ENCODE data around the gene ABCB10. TPM values are rescaled to one million over a fixed set of nuclear protein-coding genes. Genes with fewer than 3 reads are reported as not detected.

The ABCB10 gene
- total RNA-seq (2021) = 13.8 and 14.5 TPM in 2 replicates
- long read RNA-seq, partial matches to known transcripts = 1 of 1 reads
- long read RNA-seq, other reads (novel, unspliced or antisense) = 0 of 1 reads

GRCh38 chr1:229558460-229559335 lies at the start of gene ABCB10:
TSS of gene ABCB10 (minus strand) at chr1:229558707. CDS start at chr1:229558652, 55 bp downstream.
- no peak within 1 kb of the TSS for H4K91ac ChIP-seq (ENCODE audit: insufficient read length, low read depth, low read length)
- no peak within 1 kb of the TSS for H2BK5ac ChIP-seq (ENCODE audit: insufficient read length, low read length)
- Mint-ChIP-seq H3K4me1 (peaks cover 52 to 59% of the 10 kb centered on the region in 2 experiments), H3K4me3 (peak within 1 kb of the TSS; percentile 77 to 87), H3K36me3 (ENCODE audit: insufficient read depth in 1 of 3, low read depth in 3 of 3) (no peaks in the 10 kb centered on the region; a peak in 1 of 7 replicates), H3K27ac (peak within 1 kb of the TSS in 2 of 3 experiments; percentile 83 to 89; a peak in 2 of 7 replicates), H3K27me3 (ENCODE audit: low read depth) (peaks cover 4% of the 10 kb centered on the region; the same call in 1 of the 2 replicates), H3K9me3 (peaks cover 0 to 3% of the 10 kb centered on the region in 2 experiments; a peak in 1 of 5 replicates)
- no peaks in the 10 kb centered on the region for H3K27me3 ChIP-seq (ENCODE audit: insufficient read depth, low read length)
- H3K56ac ChIP-seq (ENCODE audit: insufficient read length, low read depth, low read length) = no peak within 1 kb of the TSS
- H2BK120ac ChIP-seq (ENCODE audit: low read depth, low read length, poor library complexity, severe bottlenecking) = no peak within 1 kb of the TSS
- no peaks in the 10 kb centered on the region for H3K9me3 ChIP-seq (ENCODE audit: control insufficient read depth, low read depth, low read length)
- H4K8ac ChIP-seq (replicated peaks; ENCODE audit: insufficient read length, low read depth, low read length) = no peak within 1 kb of the TSS
- H3K9ac ChIP-seq (ENCODE audit: extremely low read depth, insufficient read length, low read length) = peak within 1 kb of the TSS; percentile 54
- peak within 1 kb of the TSS; percentile 88 for H3K4me2 ChIP-seq (ENCODE audit: insufficient read depth, insufficient read length, low read length)
- peak within 1 kb of the TSS; percentile 44 for H2AFZ ChIP-seq (ENCODE audit: low read length)
- DNase-seq = peak; percentile 98
- no peak within 1 kb of the TSS for H3K27ac ChIP-seq (ENCODE audit: insufficient read length, low read depth, low read length)
- H2AK5ac ChIP-seq (ENCODE audit: insufficient read length, low read length) = no peak within 1 kb of the TSS
- no peak within 1 kb of the TSS for H3K4ac ChIP-seq (ENCODE audit: low read depth, low read length)
- TF ChIP-seq, protein P1, sequence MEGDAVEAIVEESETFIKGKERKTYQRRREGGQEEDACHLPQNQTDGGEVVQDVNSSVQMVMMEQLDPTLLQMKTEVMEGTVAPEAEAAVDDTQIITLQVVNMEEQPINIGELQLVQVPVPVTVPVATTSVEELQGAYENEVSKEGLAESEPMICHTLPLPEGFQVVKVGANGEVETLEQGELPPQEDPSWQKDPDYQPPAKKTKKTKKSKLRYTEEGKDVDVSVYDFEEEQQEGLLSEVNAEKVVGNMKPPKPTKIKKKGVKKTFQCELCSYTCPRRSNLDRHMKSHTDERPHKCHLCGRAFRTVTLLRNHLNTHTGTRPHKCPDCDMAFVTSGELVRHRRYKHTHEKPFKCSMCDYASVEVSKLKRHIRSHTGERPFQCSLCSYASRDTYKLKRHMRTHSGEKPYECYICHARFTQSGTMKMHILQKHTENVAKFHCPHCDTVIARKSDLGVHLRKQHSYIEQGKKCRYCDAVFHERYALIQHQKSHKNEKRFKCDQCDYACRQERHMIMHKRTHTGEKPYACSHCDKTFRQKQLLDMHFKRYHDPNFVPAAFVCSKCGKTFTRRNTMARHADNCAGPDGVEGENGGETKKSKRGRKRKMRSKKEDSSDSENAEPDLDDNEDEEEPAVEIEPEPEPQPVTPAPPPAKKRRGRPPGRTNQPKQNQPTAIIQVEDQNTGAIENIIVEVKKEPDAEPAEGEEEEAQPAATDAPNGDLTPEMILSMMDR (conservative IDR thresholded peaks at IDR 0.05) = peak; percentile 91
- H3K23ac ChIP-seq (ENCODE audit: insufficient read length, low read depth, low read length) = no peak within 1 kb of the TSS
- H3K14ac ChIP-seq (ENCODE audit: insufficient read depth, low read length) = peak within 1 kb of the TSS; percentile 77; the same call in 1 of the 2 replicates
- peak within 1 kb of the TSS; percentile 46 for H3K18ac ChIP-seq (ENCODE audit: insufficient read length, low read depth, low read length)
- no peak within 1 kb of the TSS for H2BK20ac ChIP-seq (ENCODE audit: low read depth, low read length, poor library complexity, severe bottlenecking)
- WGBS (ENCODE audit: extremely low coverage, insufficient read length, low lambda C conversion rate) = no CpG with 5 or more reads among the region's 109 CpGs
- no peak within 1 kb of the TSS for H4K5ac ChIP-seq (ENCODE audit: insufficient read length, low read depth, low read length)
- no peaks in the 10 kb centered on the region for H4K20me1 ChIP-seq (ENCODE audit: control insufficient read depth, insufficient read depth, insufficient read length)
- no peaks in the 10 kb centered on the region; the same call in 1 of the 2 replicates for H3K79me2 ChIP-seq (ENCODE audit: insufficient read depth, low read length)
- H3T11ph ChIP-seq (ENCODE audit: low read length) = no peak within 1 kb of the TSS
- no peak within 1 kb of the TSS for H2BK12ac ChIP-seq (ENCODE audit: insufficient read length, low read depth, low read length)
- peaks cover 3% of the 10 kb centered on the region; the same call in 1 of the 2 replicates for H3K4me1 ChIP-seq (ENCODE audit: insufficient read depth, low read length)
- H3K79me1 ChIP-seq (ENCODE audit: insufficient read depth, low read depth, low read length, poor library complexity, severe bottlenecking) = peaks cover 3% of the 10 kb centered on the region
- peaks cover 3% of the 10 kb centered on the region for H3K23me2 ChIP-seq (ENCODE audit: insufficient read length, low read depth, low read length, poor library complexity, severe bottlenecking)
- no peak within 1 kb of the TSS; the same call in 1 of the 2 replicates for H2BK15ac ChIP-seq (ENCODE audit: low read depth, low read length)

Measured in H9 (cell line).